CD4-positive, alpha-beta T cell (primary cell): ENCODE data around the gene PEX19. TPM values are rescaled to one million over a fixed set of nuclear protein-coding genes. Genes with fewer than 3 reads are reported as not detected.
A peak's percentile ranks its signal among the peaks of the same experiment; 100 is the strongest.

Experiments used
- ATAC-seq: fragments of 200-7000 bp; cut with Tn5 transposase; one replicate; pipeline ENCODE4 v1.10.0; 2022; ENCODE audit warnings: mild to moderate bottlenecking; ENCODE audit not compliant: poor library complexity
- CTCF ChIA-PET: fragments of 350-600 bp; sonication (Branson Sonifier 250); formaldehyde crosslinking; loops from one replicate; lab custom pipeline; 2021; ENCODE audit warnings: antibody characterized with exemption, inconsistent platforms; lab: Charles Lee
- POLR2A ChIA-PET: fragments of 350-600 bp; sonication (Branson Sonifier 250); formaldehyde crosslinking; loops from one replicate; lab custom pipeline; 2021; ENCODE audit warnings: antibody characterized with exemption, inconsistent platforms; lab: Charles Lee
- DNase-seq, 14 experiments: peaks; one replicate each; pipeline ENCODE4 v3.0.0-alpha.2; 2013 to 2020; ENCODE audit warnings: mixed read lengths in 2 of 14
- H3K27ac ChIP-seq, 2 donors: one replicate each; pipeline versions ENCODE4 v1.5.1 to v1.7.0; 2013; ENCODE audit warnings: low read length in 2 of 2, low read depth in 1 of 2, mild to moderate bottlenecking in 1 of 2
- H3K27me3 ChIP-seq, 2 experiments: 1 replicate in 1 of 2; 2 replicates in 1 of 2; pipeline versions ENCODE4 v1.6.1 to v1.7.0; 2013; ENCODE audit warnings: low read length in 2 of 2, control low read depth in 1 of 2, mild to moderate bottlenecking in 1 of 2, moderate library complexity in 1 of 2; ENCODE audit not compliant: insufficient read depth in 2 of 2, control insufficient read depth in 1 of 2
- H3K36me3 ChIP-seq: one replicate; pipeline ENCODE4 v1.6.1; 2013; ENCODE audit warnings: low read length, control low read depth; ENCODE audit not compliant: insufficient read depth
- H3K4me1 ChIP-seq: one replicate; pipeline ENCODE4 v1.6.1; 2013; ENCODE audit warnings: low read length, control low read depth; ENCODE audit not compliant: insufficient read depth
- H3K4me3 ChIP-seq: one replicate; pipeline ENCODE4 v1.5.1; 2013; ENCODE audit warnings: mild to moderate bottlenecking, low read length, moderate library complexity
- H3K9me3 ChIP-seq, 2 experiments: 1 replicate in 1 of 2; 2 replicates in 1 of 2; pipeline versions ENCODE4 v1.6.1 to v1.7.0; 2013; ENCODE audit warnings: low read length in 2 of 2, mild to moderate bottlenecking in 2 of 2, control low read depth in 1 of 2, moderate library complexity in 1 of 2; ENCODE audit not compliant: control insufficient read depth in 1 of 2, insufficient read depth in 1 of 2
- H3K27ac Mint-ChIP-seq: one replicate; pipeline ENCODE4 v1.8.0; 2020; ENCODE audit warnings: mixed read lengths
- H3K27me3 Mint-ChIP-seq: one replicate; pipeline ENCODE4 v1.8.0; 2021; ENCODE audit warnings: mixed read lengths
- H3K36me3 Mint-ChIP-seq: one replicate; pipeline ENCODE4 v1.8.0; 2021; ENCODE audit warnings: low read depth, mixed read lengths
- H3K4me1 Mint-ChIP-seq: one replicate; pipeline ENCODE4 v1.8.0; 2021; ENCODE audit warnings: low read depth, mixed read lengths
- H3K4me3 Mint-ChIP-seq: one replicate; pipeline ENCODE4 v1.8.0; 2020; ENCODE audit warnings: mild to moderate bottlenecking, mixed read lengths
- H3K9me3 Mint-ChIP-seq: one replicate; pipeline ENCODE4 v1.8.0; 2020; ENCODE audit warnings: mixed read lengths
- intact Hi-C, 2 experiments: fragments of 100-400 bp; cut with DNase I in 1 of 2; cut with micrococcal nuclease in 1 of 2; formaldehyde crosslinking; loops; one replicate each; pipeline versions ENCODE4 v1.15.1 to v1.9.0; 2023 to 2025; cut with DNase I, micrococcal nuclease
- total RNA-seq, 174 experiments: library from RNA in 2 of 174; stranded (reverse) in 2 of 174; gene quantifications; one replicate each; pipeline ENCODE4 v1.2.3 and lab custom pipeline; 2021 to 2026
- TF ChIP-seq, protein P1 (sequence below): fragments of 200-600 bp; IDR thresholded peaks from one replicate; pipeline ENCODE4 v1.8.0; 2022; ENCODE audit warnings: antibody characterized with exemption, mild to moderate bottlenecking

Gene PEX19
- total RNA-seq, 2 experiments from 2014 or later, result 32.0 to 33.4 TPM

DNA sequence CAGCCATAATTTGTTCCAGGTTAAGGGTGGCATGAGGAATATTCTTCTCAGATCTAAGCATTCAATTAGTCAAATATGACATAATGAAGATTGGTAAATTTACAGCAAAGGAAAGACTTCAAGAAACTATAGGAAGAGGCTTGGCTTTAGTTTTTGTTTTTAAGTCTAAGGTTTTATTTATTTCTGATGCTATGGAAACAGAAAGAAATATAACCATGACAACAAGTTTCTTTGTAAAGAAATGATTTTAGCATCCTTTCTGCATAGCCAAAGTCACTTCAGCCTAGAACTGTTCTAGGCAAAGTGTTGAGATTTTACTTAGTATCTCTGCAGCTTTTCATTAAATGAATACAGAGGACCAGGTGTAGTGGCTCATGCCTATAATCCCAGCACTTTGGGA lies 52.0 kb downstream of the PEX19 start:
- intact Hi-C loops, result no loop called here
- no peak overlapping the region for H3K4me3 Mint-ChIP-seq
- ATAC-seq (peak; percentile 29), DNase-seq (no peak)
- no peaks in the 10 kb centered on the region for H3K4me1 ChIP-seq
- no peak overlapping the region for H3K4me3 ChIP-seq
- H3K27ac Mint-ChIP-seq, result peak overlapping the region; percentile 42
- CTCF ChIA-PET, result interaction anchor here (1.9 to 2.2 kb wide), 2 partner anchors 19 to 58 kb away, joined by 7 to 10 read pairs; no protein-coding TSS in a partner anchor
- no peak overlapping the region for H3K27ac ChIP-seq
- TF ChIP-seq, protein P1, sequence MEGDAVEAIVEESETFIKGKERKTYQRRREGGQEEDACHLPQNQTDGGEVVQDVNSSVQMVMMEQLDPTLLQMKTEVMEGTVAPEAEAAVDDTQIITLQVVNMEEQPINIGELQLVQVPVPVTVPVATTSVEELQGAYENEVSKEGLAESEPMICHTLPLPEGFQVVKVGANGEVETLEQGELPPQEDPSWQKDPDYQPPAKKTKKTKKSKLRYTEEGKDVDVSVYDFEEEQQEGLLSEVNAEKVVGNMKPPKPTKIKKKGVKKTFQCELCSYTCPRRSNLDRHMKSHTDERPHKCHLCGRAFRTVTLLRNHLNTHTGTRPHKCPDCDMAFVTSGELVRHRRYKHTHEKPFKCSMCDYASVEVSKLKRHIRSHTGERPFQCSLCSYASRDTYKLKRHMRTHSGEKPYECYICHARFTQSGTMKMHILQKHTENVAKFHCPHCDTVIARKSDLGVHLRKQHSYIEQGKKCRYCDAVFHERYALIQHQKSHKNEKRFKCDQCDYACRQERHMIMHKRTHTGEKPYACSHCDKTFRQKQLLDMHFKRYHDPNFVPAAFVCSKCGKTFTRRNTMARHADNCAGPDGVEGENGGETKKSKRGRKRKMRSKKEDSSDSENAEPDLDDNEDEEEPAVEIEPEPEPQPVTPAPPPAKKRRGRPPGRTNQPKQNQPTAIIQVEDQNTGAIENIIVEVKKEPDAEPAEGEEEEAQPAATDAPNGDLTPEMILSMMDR, result no peak
- H3K9me3 Mint-ChIP-seq, result no peaks in the 10 kb centered on the region
- H3K9me3 ChIP-seq, result no peaks in the 10 kb centered on the region
- no peaks in the 10 kb centered on the region for H3K27me3 ChIP-seq
- peaks cover 81% of the 10 kb centered on the region for H3K36me3 ChIP-seq
- H3K36me3 Mint-ChIP-seq, result peaks cover 95% of the 10 kb centered on the region
- POLR2A ChIA-PET, result interaction anchor here (1.4 kb wide), 1 partner anchor 28 kb away, joined by 5 read pairs; no protein-coding TSS in a partner anchor
- H3K27me3 Mint-ChIP-seq, result no peaks in the 10 kb centered on the region
- H3K4me1 Mint-ChIP-seq, result peaks cover 23% of the 10 kb centered on the region

DNA sequence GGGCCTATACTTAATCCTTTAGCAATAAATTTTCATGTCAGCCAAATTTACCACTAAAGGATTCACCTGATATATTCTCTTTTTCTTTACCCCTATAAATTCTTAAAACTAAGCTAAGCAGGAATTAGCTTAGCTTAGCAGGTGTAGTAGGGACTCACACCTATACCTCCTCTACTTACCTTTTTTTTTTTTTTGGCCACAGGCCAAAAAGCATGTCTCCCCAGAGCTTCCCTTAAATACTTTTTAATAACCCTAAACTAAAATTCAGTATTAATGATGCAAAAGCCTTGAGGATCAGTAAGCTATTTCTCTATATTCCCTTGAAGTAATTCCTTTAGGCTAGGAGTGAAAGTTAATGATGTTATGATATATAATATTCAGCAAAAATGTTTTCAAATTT lies 56.5 kb downstream of the PEX19 start:
- H3K27me3 ChIP-seq, result no peaks in the 10 kb centered on the region
- intact Hi-C loops, result no loop called here
- ChIA-PET CTCF (interaction anchor here (0.8 kb wide), 1 partner anchor 35 kb away, joined by 3 read pairs; no protein-coding TSS in a partner anchor), POLR2A (interaction anchor here (2.3 kb wide), 1 partner anchor 34 kb away, joined by 10 read pairs; the partner anchor contains the start of gene DCAF8)
- H3K27ac ChIP-seq, result no peak overlapping the region
- H3K9me3 ChIP-seq, result no peaks in the 10 kb centered on the region
- Mint-ChIP-seq H3K36me3 (peaks cover 52% of the 10 kb centered on the region), H3K9me3 (no peaks in the 10 kb centered on the region), H3K27ac (no peak overlapping the region), H3K4me1 (peaks cover 8% of the 10 kb centered on the region), H3K27me3 (no peaks in the 10 kb centered on the region), H3K4me3 (no peak overlapping the region)
- peaks cover 86% of the 10 kb centered on the region for H3K36me3 ChIP-seq
- no peak for ATAC-seq
- no peak for DNase-seq
- TF ChIP-seq, protein P1, result no peak
- H3K4me1 ChIP-seq, result no peaks in the 10 kb centered on the region
- no peak overlapping the region for H3K4me3 ChIP-seq

- DNase-seq (no peak), ATAC-seq (no peak)
- H3K36me3 Mint-ChIP-seq, result peaks cover 43% of the 10 kb centered on the region
- Histone ChIP-seq H3K4me3 (no peak overlapping the region), H3K27ac (no peak overlapping the region), H3K4me1 (no peaks in the 10 kb centered on the region), H3K9me3 (no peaks in the 10 kb centered on the region), H3K36me3 (peaks cover 92% of the 10 kb centered on the region), H3K27me3 (no peaks in the 10 kb centered on the region)
- ChIA-PET CTCF (no interaction called here), POLR2A (interaction anchor here (2.3 kb wide), 1 partner anchor 35 kb away, joined by 10 read pairs; the partner anchor contains the start of gene DCAF8)
- H3K27me3 Mint-ChIP-seq, result no peaks in the 10 kb centered on the region
- TF ChIP-seq, protein P1, result no peak
- no peaks in the 10 kb centered on the region for H3K4me1 Mint-ChIP-seq
- no peak overlapping the region for H3K4me3 Mint-ChIP-seq
- no peak overlapping the region for H3K27ac Mint-ChIP-seq
- intact Hi-C loops, result no loop called here
- H3K9me3 Mint-ChIP-seq, result no peaks in the 10 kb centered on the region
Observed at GRCh38 chr1:160227561-160227960, 57.4 kb downstream of the PEX19 start.
